VCaP (cell line): ENCODE results near the gene SECISBP2L.

Experiments used
- H3K27ac ChIP-seq: fragments of 450-650 bp; 2 replicates; pipeline ENCODE4 v1.5.1; 2017
- TF ChIP-seq, protein P1 (sequence below): fragments of 450-650 bp; conservative IDR thresholded peaks from 2 replicates; pipeline ENCODE4 v1.5.1; 2017; ENCODE audit warnings: mild to moderate bottlenecking, moderate library complexity

Gene SECISBP2L

DNA sequence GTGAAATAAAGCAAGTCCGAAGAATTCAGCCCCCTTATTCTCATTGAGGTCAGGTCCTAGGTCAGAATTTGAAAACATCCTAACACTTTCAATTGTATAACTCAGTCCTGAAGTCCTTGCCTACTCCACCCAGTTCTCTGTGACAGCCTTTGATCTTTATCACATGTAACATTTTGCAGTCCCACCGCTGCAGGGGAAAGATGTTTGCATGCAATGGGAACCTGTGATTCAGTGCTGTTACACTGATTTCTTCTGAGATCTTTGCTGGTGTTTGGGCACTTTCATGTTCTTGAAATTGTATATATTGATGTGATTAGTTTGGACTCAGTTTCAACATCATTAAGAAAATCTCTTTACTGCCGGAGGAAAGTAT is 18.0 kb upstream of the SECISBP2L start:
- H3K27ac ChIP-seq, result no peak overlapping the region
- TF ChIP-seq, protein P1, sequence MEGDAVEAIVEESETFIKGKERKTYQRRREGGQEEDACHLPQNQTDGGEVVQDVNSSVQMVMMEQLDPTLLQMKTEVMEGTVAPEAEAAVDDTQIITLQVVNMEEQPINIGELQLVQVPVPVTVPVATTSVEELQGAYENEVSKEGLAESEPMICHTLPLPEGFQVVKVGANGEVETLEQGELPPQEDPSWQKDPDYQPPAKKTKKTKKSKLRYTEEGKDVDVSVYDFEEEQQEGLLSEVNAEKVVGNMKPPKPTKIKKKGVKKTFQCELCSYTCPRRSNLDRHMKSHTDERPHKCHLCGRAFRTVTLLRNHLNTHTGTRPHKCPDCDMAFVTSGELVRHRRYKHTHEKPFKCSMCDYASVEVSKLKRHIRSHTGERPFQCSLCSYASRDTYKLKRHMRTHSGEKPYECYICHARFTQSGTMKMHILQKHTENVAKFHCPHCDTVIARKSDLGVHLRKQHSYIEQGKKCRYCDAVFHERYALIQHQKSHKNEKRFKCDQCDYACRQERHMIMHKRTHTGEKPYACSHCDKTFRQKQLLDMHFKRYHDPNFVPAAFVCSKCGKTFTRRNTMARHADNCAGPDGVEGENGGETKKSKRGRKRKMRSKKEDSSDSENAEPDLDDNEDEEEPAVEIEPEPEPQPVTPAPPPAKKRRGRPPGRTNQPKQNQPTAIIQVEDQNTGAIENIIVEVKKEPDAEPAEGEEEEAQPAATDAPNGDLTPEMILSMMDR, result no peak

DNA sequence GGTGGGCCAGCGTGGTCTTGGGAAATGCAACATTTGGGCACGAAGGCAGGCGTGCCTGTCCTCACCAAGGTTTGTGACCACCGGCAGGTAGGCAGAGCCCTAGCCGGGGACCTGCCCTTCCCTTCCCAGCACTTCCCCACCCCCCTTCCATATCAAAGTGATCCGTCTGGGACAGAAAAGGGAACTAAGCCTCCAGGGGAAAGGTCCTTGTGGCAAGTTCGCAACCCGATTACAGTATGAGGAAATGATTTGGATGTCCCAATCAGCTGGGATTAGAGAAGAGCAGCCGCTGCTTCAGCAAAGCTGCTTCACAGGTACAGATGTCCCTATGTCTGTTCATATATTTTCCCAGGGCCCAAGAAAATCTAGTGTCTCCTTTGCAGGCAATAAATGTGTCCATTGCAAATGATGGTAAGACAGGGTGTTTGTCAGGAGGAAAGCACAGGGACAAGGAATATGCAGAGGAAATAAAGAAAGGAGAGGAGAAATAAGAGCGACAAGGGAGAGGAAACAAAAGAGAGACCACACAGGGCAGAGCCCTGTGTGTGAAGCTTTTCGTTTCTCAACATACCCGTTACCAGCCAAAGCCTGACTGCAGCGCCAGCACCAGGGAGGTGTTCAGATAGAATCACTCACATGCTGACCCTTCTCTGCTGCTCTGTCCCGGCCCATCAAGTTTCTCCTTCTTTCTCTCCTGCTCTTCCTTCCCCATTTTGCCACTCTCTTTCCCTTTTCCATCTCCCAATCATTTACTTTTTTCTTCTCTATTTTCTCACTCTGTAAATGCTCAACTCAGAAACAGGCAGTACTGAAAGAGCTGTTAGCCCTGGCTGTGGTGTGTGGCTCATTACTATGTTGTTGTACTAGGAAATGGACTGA is 17.4 kb upstream of the SECISBP2L start:
- H3K27ac ChIP-seq, result no peak overlapping the region

DNA sequence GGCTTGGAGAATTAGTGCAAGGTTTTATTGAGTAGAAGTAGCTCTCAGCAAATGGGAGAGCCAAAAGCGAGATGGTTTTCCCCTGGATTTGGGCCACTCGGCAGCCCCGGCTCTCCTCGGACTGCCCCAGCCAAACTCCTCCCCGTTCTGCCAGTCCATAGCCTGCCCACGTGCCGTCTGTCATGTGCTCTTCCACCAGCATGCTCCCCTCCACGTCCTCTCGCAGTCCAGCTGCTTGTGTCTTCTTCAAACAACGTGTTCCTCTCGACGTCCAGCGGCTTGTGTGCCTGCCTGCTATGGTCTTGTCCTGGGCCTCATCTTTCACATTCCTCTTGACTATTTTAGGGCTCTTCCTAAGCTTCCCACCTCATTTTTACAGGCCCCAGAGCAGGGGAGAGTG is 16.7 kb upstream of the SECISBP2L start:
- TF ChIP-seq, protein P1, result no peak
- H3K27ac ChIP-seq, result no peak overlapping the region

More for the DNA sequence above, 17.4 kb upstream of the SECISBP2L start:
- TF ChIP-seq, protein P1, result no peak

DNA sequence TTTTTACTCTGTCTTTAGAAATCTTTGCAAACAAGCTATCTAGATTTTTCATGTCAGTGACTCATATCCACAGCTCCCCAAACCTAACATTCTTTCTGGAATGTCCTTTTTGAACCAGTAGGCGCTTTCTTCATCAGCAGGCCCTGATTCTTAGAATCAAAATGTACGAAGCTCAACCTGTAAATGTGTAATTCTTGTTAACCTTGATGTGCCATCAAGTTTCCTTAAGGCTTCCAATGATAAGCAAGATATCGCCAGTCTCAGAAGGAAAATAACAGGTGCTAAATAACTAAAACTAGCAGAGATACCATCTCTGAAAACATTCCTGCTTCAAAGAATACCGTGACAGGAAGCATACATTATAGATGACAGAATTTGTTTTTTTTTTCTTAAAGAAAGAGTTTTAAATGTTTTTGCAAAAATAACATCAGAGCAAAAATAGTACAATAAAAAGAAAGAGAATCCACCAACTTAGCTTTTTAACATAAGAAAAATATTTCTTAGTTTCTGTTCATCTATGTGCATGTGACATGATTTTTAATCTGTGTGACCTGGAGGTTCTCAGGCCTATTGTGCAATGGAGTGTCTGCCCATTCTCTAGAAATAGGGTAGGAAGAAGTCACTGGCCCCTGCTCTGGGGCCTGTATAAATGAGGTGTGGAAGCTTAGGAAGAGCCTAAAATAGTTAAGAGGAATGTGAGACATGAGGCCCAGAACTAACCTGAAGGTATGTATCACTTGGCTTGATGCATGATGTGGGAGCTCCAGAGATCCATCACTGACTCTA is 14.7 kb upstream of the SECISBP2L start:
- no peak overlapping the region for H3K27ac ChIP-seq
- TF ChIP-seq, protein P1, result no peak

DNA sequence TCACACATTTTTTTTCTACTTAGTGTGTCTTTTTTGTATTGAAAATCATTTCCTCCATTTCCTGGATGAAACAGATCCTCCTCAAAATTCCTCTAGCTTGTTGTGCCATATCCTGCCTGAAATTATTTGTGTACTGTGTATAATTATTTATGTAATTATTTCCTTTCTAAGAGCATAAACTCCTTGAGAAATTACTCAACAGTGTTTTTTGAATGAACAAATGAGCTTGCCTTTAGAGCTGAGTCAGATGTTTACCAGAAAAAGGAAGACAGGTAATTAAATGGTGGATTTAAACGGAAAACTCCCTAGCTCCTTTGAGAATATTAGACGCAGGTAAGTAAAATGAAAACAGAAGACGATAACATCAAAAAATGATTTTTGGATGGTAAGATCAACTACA is 13.2 kb upstream of the SECISBP2L start:
- TF ChIP-seq, protein P1, result no peak
- H3K27ac ChIP-seq, result no peak overlapping the region

DNA sequence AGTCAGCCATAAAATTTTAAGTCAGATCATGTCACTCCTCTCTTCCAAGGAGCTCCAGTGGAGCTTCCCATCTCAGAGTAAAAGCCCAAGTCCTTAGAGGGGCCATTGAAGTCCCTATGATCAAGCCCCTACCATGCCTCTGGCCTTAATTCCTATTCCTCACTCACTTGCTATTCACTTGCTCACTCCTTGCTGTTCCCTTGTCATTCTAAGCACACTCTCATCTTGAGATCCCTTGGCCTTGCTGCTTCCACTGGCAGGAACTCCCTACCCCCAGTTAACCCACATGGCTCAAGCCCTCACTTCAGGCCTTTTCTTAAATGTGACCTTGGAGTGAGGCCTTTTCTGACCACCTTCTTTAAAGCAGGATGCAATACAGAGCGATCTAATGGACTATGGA is 12.3 kb upstream of the SECISBP2L start:
- TF ChIP-seq, protein P1, result no peak
- H3K27ac ChIP-seq, result no peak overlapping the region

DNA sequence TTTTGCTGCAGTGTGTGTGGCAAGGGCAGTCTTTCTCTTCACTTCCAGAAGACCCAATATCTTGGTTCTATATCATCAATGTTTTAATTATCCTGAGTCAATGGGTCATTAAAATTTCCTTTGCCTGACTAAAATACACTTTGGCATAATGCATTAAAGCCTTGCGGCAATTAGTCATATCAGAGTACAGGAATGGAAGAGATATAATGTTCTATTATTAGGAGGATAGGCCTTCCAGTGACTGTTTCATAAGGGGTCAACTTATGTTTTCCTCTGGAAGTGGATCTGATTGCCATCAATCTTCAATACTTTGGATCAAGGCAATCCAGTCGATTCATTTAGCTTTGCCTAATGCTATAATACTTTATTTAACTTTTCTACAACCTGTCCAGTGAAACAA is 9.4 kb upstream of the SECISBP2L start:
- TF ChIP-seq, protein P1, result no peak
- H3K27ac ChIP-seq, result no peak overlapping the region
